Glutamatergic neuron (in vitro differentiated cells): ENCODE results near the gene MYLK2. TPM values are rescaled to one million over a fixed set of nuclear protein-coding genes. Genes with fewer than 3 reads are reported as not detected.
A peak's percentile ranks its signal among the peaks of the same experiment; 100 is the strongest.

Experiments
- DNase-seq: peaks from one replicate; pipeline ENCODE4 v3.0.0; 2022
- H3K27ac Mint-ChIP-seq: one replicate; pipeline ENCODE4 v1.8.0; 2020; ENCODE audit warnings: mild to moderate bottlenecking, mixed read lengths, inconsistent platforms; ENCODE audit not compliant: unreplicated experiment
- H3K27me3 Mint-ChIP-seq: one replicate; pipeline ENCODE4 v1.8.0; 2020; ENCODE audit warnings: mild to moderate bottlenecking, moderate library complexity, mixed read lengths, inconsistent platforms; ENCODE audit not compliant: unreplicated experiment
- H3K36me3 Mint-ChIP-seq: one replicate; pipeline ENCODE4 v1.8.0; 2020; ENCODE audit warnings: mild to moderate bottlenecking, mixed read lengths, inconsistent platforms; ENCODE audit not compliant: unreplicated experiment
- H3K4me1 Mint-ChIP-seq: one replicate; pipeline ENCODE4 v1.8.0; 2020; ENCODE audit warnings: mild to moderate bottlenecking, low read depth, mixed read lengths, inconsistent platforms; ENCODE audit not compliant: unreplicated experiment
- H3K4me3 Mint-ChIP-seq: one replicate; pipeline ENCODE4 v1.8.0; 2020; ENCODE audit warnings: mild to moderate bottlenecking, mixed read lengths, inconsistent platforms; ENCODE audit not compliant: unreplicated experiment
- H3K9me3 Mint-ChIP-seq: one replicate; pipeline ENCODE4 v1.8.0; 2020; ENCODE audit warnings: mild to moderate bottlenecking, moderate library complexity, mixed read lengths, inconsistent platforms; ENCODE audit not compliant: unreplicated experiment
- total RNA-seq: library from RNA; stranded (reverse); fragmentation: NEBNext Ultra II Directional; extraction: Animal tissue kit (Norgen Biotek cat#: 25700); gene quantifications from one replicate; pipeline ENCODE4 v1.2.1, GENCODE V29; 2021; ENCODE audit not compliant: unreplicated experiment
- TF ChIP-seq, protein P1 (sequence below): fragments of 200-600 bp; sonication (generic); IDR thresholded peaks from one replicate; pipeline ENCODE4 v1.5.0; 2021; ENCODE audit not compliant: partially characterized antibody, unreplicated experiment

Gene MYLK2
- total RNA-seq, 1 donor from 2014 or later, result 0.69 TPM

DNA sequence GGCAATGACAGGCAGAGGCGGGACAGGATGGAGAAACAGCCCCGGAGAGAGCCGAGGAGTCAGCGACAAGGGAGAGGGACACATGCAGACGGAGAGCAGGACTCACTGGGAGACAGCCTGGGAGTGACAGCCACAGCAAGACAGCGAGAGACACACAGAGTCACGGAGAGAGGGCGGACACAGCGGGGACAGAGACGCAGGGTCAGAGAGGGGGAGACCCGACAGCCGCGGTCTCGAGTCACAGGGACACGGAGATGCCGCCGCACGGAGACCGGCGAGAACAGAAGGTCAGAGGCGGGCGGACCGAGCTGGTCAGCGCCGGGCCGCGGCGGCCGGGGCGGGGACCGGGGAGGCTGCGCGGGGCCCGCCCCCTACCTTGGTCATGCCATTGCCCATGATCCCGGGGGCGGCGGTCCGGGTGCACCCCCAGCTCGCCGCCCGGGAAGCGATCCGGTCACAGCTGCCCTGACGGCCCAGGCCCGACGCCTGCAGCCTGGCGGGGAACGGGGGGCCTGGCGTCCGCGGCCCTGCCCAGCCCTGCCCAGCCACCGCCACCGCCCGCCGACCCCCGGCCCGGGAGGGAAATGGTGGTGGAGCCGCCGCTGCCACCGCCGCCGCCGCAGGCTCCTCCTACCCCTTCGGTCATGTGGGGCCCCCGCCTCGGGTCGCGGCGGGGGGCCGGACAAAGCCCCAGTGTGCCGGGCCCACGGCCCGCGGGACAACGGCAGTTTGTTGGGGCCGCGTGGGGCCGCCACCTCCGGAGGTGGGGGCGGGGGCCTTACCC lies 51.0 kb downstream of the MYLK2 start, which contains the start of the genes DUSP15 and TTLL9:
Gene DUSP15 (minus strand): TSS at position 586 of the 784 bp plus-strand sequence. CDS start 190 bp downstream, at position 396.
Gene TTLL9 (plus strand): TSS at position 693 of the 784 bp plus-strand sequence. CDS start 493 bp downstream, outside the sequence.
- H3K9me3 Mint-ChIP-seq, result peaks cover 6% of the 10 kb centered on the region
- TF ChIP-seq, protein P1, sequence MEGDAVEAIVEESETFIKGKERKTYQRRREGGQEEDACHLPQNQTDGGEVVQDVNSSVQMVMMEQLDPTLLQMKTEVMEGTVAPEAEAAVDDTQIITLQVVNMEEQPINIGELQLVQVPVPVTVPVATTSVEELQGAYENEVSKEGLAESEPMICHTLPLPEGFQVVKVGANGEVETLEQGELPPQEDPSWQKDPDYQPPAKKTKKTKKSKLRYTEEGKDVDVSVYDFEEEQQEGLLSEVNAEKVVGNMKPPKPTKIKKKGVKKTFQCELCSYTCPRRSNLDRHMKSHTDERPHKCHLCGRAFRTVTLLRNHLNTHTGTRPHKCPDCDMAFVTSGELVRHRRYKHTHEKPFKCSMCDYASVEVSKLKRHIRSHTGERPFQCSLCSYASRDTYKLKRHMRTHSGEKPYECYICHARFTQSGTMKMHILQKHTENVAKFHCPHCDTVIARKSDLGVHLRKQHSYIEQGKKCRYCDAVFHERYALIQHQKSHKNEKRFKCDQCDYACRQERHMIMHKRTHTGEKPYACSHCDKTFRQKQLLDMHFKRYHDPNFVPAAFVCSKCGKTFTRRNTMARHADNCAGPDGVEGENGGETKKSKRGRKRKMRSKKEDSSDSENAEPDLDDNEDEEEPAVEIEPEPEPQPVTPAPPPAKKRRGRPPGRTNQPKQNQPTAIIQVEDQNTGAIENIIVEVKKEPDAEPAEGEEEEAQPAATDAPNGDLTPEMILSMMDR, result no peak
- H3K4me3 Mint-ChIP-seq, result peak within 1 kb of the TSS; percentile 98
- peaks cover 26% of the 10 kb centered on the region for H3K27me3 Mint-ChIP-seq
- peak; percentile 81 for DNase-seq
- peak within 1 kb of the TSS; percentile 74 for H3K27ac Mint-ChIP-seq
- H3K36me3 Mint-ChIP-seq, result peaks cover 4% of the 10 kb centered on the region
- peaks cover 2% of the 10 kb centered on the region for H3K4me1 Mint-ChIP-seq

DNA sequence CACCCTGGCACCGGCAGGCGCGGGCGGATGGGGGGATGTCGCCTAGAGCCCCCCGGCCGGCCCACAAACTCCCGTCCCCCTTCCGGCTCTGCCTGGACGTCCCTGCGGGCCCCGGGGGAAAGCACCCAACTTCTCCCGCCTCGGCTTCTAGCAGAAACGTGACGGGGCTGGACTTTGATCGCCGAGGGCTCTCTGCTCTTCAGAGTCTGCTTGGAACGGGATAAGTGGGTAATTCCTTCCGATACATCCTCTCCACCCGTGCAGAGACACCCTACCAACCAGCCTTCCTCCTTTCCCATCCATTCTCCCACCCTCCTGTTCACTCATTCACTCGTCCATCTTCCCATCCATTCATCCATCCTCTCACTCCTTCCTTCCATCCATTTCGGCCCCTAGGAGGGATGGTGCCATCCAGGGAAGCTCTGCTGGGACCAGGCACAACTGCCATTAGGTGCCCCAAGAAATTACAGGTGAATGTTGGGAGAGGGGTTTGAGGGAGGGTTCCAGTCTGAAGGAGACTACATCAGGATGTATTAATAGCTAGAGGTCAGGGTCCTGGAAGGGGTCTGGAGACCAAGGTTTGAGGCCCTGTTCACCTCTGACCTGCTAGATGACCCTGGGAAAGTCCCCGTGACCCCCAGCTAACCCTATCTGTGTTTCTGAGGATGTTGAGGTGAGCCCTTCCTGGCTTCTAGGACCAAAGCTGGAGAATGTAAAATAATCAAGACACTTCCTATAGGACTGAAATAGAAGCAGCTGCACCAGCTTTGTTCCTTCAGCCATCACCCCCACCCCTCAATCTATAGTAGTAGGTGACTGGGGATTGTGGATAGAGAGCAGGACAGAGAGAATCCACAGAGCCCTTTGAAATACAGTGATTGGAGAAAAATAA lies 51.8 kb downstream of the MYLK2 start:
- Mint-ChIP-seq H3K27ac (no peak overlapping the region), H3K4me1 (peaks cover 2% of the 10 kb centered on the region), H3K9me3 (peaks cover 6% of the 10 kb centered on the region), H3K27me3 (peaks cover 25% of the 10 kb centered on the region), H3K4me3 (peak overlapping the region; percentile 84), H3K36me3 (peaks cover 4% of the 10 kb centered on the region)
- DNase-seq, result peak; percentile 11
- TF ChIP-seq, protein P1, result no peak

DNA sequence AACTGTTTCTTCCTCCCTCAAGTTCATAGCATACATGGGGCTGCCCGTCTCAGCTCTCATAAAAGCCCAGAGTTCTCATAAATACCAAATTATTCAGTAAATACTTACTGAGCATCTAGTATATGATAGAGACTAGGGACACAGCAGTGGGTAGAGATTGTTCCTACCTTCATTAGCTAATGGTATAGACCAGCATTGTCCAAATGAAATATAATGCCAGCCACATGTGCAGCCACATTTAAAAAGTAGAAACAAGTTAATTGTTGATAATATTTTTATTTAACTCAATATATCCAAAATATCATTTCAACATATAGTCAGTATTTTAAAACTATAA lies 52.4 kb downstream of the MYLK2 start:
- H3K27ac Mint-ChIP-seq, result no peak overlapping the region
- peaks cover 25% of the 10 kb centered on the region for H3K27me3 Mint-ChIP-seq
- TF ChIP-seq, protein P1, result no peak
- H3K9me3 Mint-ChIP-seq, result peaks cover 6% of the 10 kb centered on the region
- H3K36me3 Mint-ChIP-seq, result peaks cover 4% of the 10 kb centered on the region
- H3K4me1 Mint-ChIP-seq, result peaks cover 2% of the 10 kb centered on the region
- peak overlapping the region; percentile 84 for H3K4me3 Mint-ChIP-seq
- no peak for DNase-seq

DNA sequence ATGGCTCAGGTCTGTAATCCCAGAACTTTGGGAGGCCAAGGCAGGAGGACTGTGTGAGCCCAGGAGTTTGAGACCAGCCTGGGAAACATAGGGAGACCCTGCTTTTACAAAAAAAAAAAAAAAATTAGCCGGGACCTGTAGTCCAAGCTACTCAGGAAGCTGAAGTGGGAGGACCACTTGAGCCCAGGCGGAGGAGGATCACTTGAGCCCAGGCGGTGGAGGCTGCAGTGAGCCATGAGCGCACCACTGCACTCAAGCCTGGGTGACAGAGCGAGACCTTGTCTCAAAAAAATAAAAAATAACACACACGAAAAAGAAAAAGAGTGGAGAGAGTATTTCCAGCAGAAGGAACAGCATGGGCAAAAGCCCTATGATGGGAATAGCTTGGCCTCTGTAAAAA lies 53.2 kb downstream of the MYLK2 start:
- peaks cover 4% of the 10 kb centered on the region for H3K36me3 Mint-ChIP-seq
- H3K4me1 Mint-ChIP-seq, result peaks cover 2% of the 10 kb centered on the region
- peaks cover 25% of the 10 kb centered on the region for H3K27me3 Mint-ChIP-seq
- peak; percentile 15 for DNase-seq
- TF ChIP-seq, protein P1, result no peak
- H3K9me3 Mint-ChIP-seq, result peaks cover 6% of the 10 kb centered on the region
- H3K27ac Mint-ChIP-seq, result no peak overlapping the region
- H3K4me3 Mint-ChIP-seq, result no peak overlapping the region
